Brain microvascular endothelial cell (primary cell): ENCODE data around the gene MYO19.
A peak's percentile ranks its signal among the peaks of the same experiment; 100 is the strongest.
"Not testable (repeated sequence)": the region's sequence is repeated elsewhere in the genome, so short reads cannot be mapped to it uniquely, and the experiment has no call there.

Experiments
- DNase-seq: peaks from one replicate; pipeline ENCODE4 v3.0.0-alpha.2; 2020
- H3K27ac ChIP-seq: fragments of 250-450 bp; sonication (Bioruptor Pico); 2 replicates; pipeline ENCODE4 v1.5.1; 2020; ENCODE audit warnings: mild to moderate bottlenecking, moderate library complexity
- H3K27me3 ChIP-seq: fragments of 250-450 bp; sonication (Bioruptor Pico); replicated peaks from 2 replicates; pipeline ENCODE4 v1.5.1; 2020; ENCODE audit warnings: mild to moderate bottlenecking
- H3K36me3 ChIP-seq: fragments of 250-450 bp; sonication (Bioruptor Pico); replicated peaks from 2 replicates; pipeline ENCODE4 v1.5.1; 2020; ENCODE audit warnings: mild to moderate bottlenecking
- H3K4me3 ChIP-seq: 2 replicates; pipeline ENCODE4 v1.5.1; 2011; ENCODE audit warnings: low read depth, mild to moderate bottlenecking, control low read depth, low read length, moderate library complexity
- in situ Hi-C: cut with HindIII; loops from 2 replicates; pipeline ENCODE4 v1.10.0; 2017; ENCODE audit warnings: low sequenced_read_pairs, low pct_ligation_motif_present
- TF ChIP-seq, protein P1 (sequence below): IDR thresholded peaks from 2 replicates; pipeline ENCODE4 v1.5.1; 2011; ENCODE audit warnings: low read depth, mild to moderate bottlenecking, moderate library complexity, low read length, control low read depth, inconsistent platforms; ENCODE audit errors: missing control alignments

The MYO19 gene

DNA sequence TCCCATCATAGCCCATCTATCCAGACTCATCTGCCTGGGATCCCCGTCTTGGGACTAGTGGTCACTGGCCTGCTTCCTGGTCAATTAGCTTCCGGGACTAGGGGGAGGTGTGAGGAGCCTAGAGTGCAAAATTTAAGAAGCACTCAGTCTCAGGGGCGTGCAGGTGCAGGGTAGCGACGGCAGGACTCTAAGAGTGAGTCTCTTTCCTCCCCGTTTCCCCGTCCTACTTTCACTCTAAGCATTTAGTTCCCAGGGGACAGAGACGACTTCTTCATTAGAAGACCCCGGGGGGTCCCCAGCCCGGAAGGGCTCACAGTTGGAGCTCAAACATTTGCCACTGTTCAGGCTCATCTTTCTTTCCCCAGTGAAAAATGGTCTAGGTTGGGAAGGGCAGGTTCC is 48.9 kb downstream of the MYO19 start:
- H3K27ac ChIP-seq, result no peak overlapping the region
- no peaks in the 10 kb centered on the region for H3K36me3 ChIP-seq
- peak overlapping the region; percentile 79 for H3K4me3 ChIP-seq
- H3K27me3 ChIP-seq, result peaks cover 6% of the 10 kb centered on the region
- TF ChIP-seq, protein P1, sequence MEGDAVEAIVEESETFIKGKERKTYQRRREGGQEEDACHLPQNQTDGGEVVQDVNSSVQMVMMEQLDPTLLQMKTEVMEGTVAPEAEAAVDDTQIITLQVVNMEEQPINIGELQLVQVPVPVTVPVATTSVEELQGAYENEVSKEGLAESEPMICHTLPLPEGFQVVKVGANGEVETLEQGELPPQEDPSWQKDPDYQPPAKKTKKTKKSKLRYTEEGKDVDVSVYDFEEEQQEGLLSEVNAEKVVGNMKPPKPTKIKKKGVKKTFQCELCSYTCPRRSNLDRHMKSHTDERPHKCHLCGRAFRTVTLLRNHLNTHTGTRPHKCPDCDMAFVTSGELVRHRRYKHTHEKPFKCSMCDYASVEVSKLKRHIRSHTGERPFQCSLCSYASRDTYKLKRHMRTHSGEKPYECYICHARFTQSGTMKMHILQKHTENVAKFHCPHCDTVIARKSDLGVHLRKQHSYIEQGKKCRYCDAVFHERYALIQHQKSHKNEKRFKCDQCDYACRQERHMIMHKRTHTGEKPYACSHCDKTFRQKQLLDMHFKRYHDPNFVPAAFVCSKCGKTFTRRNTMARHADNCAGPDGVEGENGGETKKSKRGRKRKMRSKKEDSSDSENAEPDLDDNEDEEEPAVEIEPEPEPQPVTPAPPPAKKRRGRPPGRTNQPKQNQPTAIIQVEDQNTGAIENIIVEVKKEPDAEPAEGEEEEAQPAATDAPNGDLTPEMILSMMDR, result no peak
- in situ Hi-C loops, result no loop called here
- DNase-seq, result no peak

DNA sequence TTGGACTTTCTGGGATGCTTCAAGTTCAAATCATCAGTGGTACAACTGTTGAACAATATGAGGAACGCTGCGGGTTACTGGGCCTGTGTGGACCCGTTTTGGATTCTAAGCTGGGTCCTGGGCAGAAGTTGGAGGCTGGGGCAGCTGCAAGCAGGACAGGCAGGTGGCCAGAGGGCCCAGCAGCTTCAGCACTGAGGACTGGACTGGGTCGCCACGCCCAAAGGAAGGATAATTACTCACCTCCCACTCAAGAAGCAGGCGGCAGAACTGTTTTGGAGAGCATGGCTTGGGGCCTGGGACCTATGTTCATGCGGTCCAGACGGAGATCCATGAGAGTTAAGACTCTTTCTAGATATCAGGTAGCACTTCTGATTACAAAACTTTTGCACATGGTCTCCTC is 49.6 kb downstream of the MYO19 start:
- no peak for DNase-seq
- Histone ChIP-seq H3K27ac (no peak overlapping the region), H3K4me3 (no peak overlapping the region), H3K36me3 (no peaks in the 10 kb centered on the region), H3K27me3 (peaks cover 6% of the 10 kb centered on the region)
- in situ Hi-C loops, result no loop called here
- TF ChIP-seq, protein P1, result no peak

DNA sequence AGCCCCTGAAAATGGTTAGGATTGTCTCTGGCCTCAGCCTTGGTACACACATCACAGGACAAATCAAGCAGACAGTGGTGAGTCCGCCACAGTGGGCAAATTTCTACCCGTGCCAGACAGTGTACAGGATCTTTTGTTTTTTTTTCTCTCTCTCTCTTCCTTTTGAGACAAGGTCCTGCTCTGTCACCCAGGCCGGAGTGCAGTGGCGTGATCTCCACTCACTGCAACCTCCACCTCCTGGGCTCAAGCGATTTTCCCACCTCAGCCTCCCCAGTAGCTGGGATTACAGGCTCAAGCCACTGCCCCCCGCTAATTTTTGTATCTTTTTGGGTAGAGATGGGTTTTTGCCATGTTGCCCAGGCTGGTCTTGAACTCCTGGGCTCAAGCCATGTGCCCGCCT is 50.6 kb downstream of the MYO19 start:
- H3K4me3 ChIP-seq, DNase-seq, H3K36me3 ChIP-seq, in situ Hi-C loops, H3K27ac ChIP-seq, H3K27me3 ChIP-seq: not testable (repeated sequence)

DNA sequence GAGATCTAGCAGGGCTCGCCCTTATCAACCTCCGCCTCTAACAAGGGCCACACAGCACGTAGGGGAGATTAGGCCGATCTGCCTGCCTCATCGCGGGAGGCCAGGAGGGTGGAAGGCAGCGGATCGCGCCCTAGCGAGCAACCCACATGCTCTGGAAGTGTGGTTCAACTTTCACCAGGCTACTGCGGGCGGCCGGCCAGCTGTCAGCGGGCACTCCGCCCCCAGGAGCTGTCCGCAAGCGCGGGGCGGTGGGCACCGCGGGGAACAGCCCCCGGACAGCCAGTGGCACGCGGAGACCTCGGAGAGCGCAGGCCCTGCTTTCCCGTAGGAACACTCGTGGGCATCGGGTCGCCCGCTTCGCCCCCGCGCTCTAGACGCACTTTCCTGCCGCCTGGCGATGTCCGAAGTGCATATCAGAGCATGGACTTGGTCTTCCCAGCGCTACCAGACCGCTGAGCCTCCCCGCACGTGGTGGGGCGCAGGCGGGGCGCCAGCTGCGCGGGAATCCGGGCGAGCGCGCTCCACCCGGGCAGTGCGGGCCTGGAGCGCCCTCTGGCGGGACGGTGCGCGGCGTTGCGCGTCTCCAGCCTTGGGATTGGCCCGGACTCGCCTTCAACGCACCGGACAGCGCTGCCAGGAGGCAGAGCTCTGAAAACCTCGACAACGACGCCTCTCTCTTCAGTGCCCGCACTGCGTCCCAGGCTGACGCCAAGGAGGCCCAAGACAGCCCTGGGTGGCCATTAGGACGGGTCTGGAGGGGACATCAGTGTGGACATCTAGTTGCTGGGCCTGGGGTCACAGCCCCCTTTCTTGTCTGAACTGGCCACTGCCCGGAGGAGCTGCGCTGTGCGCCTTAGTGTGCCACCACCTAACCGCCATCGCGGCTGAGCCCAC is 51.8 kb downstream of the MYO19 start:
- H3K4me3 ChIP-seq, result peak overlapping the region; percentile 20
- H3K27me3 ChIP-seq, result peaks cover 6% of the 10 kb centered on the region
- H3K27ac ChIP-seq, result no peak overlapping the region
- in situ Hi-C loops, result no loop called here
- TF ChIP-seq, protein P1, result peak; percentile 74
- peak; percentile 67 for DNase-seq
- H3K36me3 ChIP-seq, result no peaks in the 10 kb centered on the region

DNA sequence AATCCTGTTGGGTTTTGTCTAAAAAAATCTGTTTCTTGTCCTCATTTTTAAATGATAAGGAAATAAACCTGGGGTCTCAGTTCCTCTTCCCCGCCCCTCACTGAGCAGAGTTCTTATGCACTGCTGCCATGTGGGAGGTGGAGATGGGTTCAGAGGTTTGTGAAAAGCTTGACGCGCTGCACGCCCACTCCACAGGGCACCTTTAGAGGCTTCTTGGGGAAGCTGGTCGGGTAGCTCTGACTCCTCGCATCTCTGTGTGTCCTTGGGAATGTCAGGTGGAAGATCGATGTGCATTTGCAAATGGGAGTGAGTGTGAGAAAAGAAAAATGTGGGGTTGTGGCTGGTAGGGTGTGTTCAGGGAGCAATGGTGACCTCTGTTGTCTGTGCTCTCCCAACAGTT is 52.8 kb downstream of the MYO19 start:
- peaks cover 6% of the 10 kb centered on the region for H3K27me3 ChIP-seq
- no peak for DNase-seq
- TF ChIP-seq, protein P1, result no peak
- no peak overlapping the region for H3K4me3 ChIP-seq
- in situ Hi-C loops, result no loop called here
- H3K36me3 ChIP-seq, result no peaks in the 10 kb centered on the region
- H3K27ac ChIP-seq, result no peak overlapping the region

DNA sequence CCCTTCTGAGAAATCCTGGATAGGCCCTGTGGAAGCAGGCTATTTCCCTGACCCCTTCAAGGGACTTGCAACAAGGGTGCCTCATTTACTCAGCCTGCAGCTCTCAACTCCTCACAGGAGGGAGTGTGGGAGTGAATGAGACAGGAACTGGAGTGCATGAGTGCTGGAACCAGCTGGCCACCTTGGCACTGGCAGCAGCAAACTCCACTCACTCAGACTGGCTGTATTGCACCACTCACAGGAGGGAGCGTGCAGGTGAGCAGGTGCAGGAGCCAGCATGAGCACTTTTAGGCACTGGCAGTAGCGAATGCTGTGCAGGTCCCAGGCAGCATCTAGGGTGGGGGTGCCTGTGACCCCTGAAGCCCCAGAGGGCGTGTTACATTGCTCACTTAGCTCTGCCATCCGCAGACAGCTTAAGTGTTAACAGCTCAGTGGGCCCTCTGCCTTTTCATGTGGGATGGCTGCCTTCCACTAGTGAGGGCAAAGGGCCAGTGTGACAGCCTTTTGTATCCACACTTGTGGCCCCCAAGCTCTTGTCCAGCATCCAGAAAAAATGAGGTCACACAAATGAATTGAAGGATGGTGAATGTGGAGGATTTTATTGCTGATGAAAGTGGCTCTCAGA is 59.2 kb downstream of the MYO19 start:
- in situ Hi-C loops, result no loop called here
- no peaks in the 10 kb centered on the region for H3K27me3 ChIP-seq
- no peaks in the 10 kb centered on the region for H3K36me3 ChIP-seq
- H3K4me3 ChIP-seq, result no peak overlapping the region
- TF ChIP-seq, protein P1, result no peak
- H3K27ac ChIP-seq, result no peak overlapping the region
- DNase-seq, result no peak
